ENCODE results near the gene OVCA2.
A peak's percentile ranks its signal among the peaks of the same experiment; 100 is the strongest.

The OVCA2 gene

DNA sequence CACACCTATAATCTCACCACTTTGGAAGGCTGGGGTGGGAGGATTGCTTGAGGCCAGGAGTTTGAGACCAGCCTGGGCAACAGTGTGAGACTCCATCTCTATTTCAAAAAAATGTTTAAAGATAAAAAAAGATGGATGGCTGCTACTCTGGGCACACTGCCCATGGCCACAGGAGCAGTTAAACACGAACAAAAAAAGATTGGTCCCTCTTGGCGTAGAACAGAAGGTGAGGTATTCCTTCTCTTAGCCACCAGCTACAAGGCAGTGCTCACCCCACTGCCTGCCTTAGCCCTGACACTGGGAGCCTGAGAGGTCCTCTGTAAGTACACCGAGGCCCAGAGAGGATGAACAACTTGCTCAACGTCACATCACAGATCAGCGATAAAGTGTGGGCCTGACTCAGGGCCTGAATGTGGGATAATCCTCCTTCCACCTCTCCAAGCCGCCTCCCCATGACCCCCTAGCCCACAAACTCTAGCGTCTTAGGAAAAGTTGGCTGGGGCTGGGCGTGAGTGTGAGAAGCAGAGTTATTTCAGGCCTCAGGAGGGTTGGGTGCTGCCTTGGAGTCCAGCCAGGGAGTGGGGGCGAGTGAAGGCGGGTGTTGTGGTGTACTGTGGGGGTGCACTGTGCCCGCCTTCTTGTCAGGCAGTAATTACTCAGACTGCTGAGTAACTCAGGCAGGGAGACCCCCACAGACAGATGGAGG is 14.1 kb upstream of the OVCA2 start:
- DNase-seq (ENCODE audit: insufficient read length) = no peak
- no peak for FAIRE-seq
- TF ChIP-seq POLR2AphosphoS5 (IDR thresholded peaks at IDR 0.05; ENCODE audit: low read depth, low read length) (no peak), TAF1 (IDR thresholded peaks at IDR 0.05; ENCODE audit: borderline replicate concordance, low read depth, low read length) (no peak), POLR2A (IDR thresholded peaks at IDR 0.05; ENCODE audit: low read depth, low read length) (no peak)

DNA sequence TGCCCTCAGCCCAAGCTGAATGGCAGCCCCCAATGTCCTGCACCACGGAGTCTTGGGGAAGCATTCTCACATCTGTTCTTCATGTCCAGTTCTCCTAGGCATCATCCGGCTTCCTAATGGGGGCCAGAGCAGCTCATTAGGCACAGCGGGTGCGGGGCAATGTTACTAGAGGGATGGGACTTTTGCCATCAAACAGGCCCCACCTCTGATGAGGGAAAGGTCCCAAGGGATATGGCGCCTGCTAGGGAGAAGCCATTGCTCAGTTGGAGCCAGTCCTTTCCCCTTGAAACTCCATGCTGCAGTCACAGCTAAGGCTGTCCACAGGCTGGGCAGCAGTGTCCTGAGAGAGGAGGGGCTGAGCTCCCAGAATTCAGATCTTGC is 13.6 kb upstream of the OVCA2 start:
- TF ChIP-seq POLR2A (IDR thresholded peaks at IDR 0.05; ENCODE audit: low read depth, low read length) = no peak
- no peak for TF ChIP-seq TAF1 (IDR thresholded peaks at IDR 0.05; ENCODE audit: borderline replicate concordance, low read depth, low read length)
- TF ChIP-seq POLR2AphosphoS5 (IDR thresholded peaks at IDR 0.05; ENCODE audit: low read depth, low read length) = no peak
- no peak for DNase-seq (ENCODE audit: insufficient read length)
- FAIRE-seq = no peak

DNA sequence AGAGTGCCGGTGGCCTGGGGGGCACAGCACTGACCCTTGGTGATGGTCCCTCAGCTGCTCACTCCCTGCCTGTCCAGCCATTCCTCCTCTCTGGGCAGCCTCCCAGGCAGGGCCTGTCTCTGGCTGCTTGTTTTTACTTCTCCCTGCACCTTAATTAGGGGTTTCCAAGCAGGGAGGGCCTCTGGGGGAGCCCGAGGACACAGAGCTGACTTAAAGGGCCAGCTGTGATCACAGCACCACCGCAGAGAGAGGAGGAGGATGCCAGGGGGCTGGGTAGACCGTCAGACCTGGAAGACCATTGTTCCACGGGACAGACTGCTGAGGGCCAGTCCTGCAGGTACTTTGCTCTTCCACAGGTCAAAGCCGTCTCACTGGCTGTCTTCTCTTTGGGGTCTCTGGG is 13.1 kb upstream of the OVCA2 start:
- TF ChIP-seq POLR2A (IDR thresholded peaks at IDR 0.05; ENCODE audit: low read depth, low read length) (no peak), TAF1 (IDR thresholded peaks at IDR 0.05; ENCODE audit: borderline replicate concordance, low read depth, low read length) (no peak), POLR2AphosphoS5 (IDR thresholded peaks at IDR 0.05; ENCODE audit: low read depth, low read length) (no peak)
- FAIRE-seq (no peak), DNase-seq (ENCODE audit: insufficient read length) (no peak)

DNA sequence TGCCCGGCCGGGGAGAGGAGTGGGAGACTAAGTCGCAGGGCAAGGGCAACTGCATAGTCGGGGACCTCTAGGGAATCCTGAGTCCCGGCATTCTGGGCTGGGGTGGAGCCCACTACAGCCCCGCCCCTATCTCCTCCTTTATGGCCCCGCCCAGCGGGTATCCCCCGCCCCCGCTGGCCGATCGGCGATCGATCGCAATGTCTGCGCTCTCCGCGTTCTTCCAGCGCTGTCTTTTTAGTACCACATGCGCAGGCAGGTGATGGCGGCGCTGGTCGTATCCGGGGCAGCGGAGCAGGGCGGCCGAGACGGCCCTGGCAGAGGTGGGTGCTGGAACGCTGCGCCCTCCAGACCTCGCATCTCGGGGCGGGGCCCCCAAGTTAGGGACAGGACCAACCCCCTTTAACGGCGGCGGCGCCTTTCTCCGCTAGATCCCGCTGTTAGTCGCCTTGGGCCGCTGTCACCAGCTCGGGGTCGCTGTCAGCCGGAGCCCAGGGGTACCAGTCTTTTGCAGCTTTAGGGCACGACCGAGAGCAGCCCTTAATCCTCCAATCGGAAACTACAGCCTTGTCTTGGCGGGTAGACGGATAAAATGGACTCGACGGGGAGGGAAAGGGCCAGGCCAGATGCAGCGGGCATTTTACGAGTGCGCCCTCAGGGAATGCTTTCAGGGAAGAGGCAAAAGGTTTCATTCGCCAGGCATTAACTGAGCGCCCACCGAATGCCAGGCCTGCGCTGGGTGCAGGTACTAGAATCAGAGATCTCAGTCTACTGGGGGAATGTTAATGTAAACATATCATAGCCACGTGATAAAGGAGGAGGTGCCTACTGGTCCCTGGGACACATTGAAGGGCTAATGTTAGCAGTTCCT is 11.7 kb upstream of the OVCA2 start, which contains the start of gene DPH1:
Gene DPH1, plus strand, starts transcription at position 243 of the 868 bp plus-strand sequence. Its CDS starts 17 bp downstream, at position 260.
- peak; percentile 96 for FAIRE-seq
- peak; percentile 91 for DNase-seq (ENCODE audit: insufficient read length)
- no peak; the same call in 1 of the 2 replicates for TF ChIP-seq POLR2AphosphoS5 (IDR thresholded peaks at IDR 0.05; ENCODE audit: low read depth, low read length)
- peak; percentile 78; the same call in 1 of the 2 replicates for TF ChIP-seq TAF1 (IDR thresholded peaks at IDR 0.05; ENCODE audit: borderline replicate concordance, low read depth, low read length)
- peak; percentile 66 for TF ChIP-seq POLR2A (IDR thresholded peaks at IDR 0.05; ENCODE audit: low read depth, low read length)

DNA sequence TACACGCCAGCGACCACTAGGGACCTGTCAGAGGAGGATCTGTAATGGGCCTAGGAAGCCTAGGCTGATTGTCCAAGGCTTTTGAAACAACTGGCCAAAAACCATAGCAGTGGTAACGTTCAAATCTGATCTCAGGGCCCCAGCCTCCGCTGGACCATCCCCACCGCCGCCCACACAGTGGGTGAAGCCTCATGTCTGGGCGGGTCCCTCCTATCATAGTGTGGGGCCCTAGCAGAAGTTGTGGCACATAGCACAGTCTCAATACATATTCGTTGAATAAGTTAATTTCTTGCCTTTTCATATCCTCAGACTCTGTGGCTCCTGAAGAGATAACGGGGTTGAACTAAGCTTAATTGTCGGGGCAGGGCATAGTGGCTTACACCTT is 11.1 kb upstream of the OVCA2 start:
- FAIRE-seq (no peak), DNase-seq (ENCODE audit: insufficient read length) (no peak)
- TF ChIP-seq POLR2A (IDR thresholded peaks at IDR 0.05; ENCODE audit: low read depth, low read length) = no peak
- no peak for TF ChIP-seq TAF1 (IDR thresholded peaks at IDR 0.05; ENCODE audit: borderline replicate concordance, low read depth, low read length)
- TF ChIP-seq POLR2AphosphoS5 (IDR thresholded peaks at IDR 0.05; ENCODE audit: low read depth, low read length) = no peak

DNA sequence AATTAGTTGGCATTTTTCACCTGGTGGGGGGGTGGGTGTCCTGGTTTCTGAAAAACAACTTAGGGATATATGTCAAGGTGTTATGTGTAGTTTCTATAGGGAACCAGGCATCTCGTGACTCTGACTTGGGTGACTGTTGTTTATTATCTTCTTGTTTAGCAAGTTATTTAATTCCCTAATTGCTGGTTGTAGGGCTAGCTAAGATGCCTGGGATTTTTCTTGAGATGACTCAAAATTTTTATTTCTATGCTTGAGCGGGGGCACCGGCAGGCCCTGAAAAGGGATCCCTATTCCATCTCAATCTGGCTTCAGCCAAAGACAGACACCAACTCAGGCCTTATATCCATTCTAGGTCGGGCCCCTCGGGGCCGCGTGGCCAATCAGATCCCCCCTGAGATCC is 8.7 kb upstream of the OVCA2 start:
- DNase-seq (ENCODE audit: insufficient read length) (no peak), FAIRE-seq (no peak)
- no peak for TF ChIP-seq POLR2AphosphoS5 (IDR thresholded peaks at IDR 0.05; ENCODE audit: low read depth, low read length)
- TF ChIP-seq TAF1 (IDR thresholded peaks at IDR 0.05; ENCODE audit: borderline replicate concordance, low read depth, low read length) = no peak
- TF ChIP-seq POLR2A (IDR thresholded peaks at IDR 0.05; ENCODE audit: low read depth, low read length) = no peak

DNA sequence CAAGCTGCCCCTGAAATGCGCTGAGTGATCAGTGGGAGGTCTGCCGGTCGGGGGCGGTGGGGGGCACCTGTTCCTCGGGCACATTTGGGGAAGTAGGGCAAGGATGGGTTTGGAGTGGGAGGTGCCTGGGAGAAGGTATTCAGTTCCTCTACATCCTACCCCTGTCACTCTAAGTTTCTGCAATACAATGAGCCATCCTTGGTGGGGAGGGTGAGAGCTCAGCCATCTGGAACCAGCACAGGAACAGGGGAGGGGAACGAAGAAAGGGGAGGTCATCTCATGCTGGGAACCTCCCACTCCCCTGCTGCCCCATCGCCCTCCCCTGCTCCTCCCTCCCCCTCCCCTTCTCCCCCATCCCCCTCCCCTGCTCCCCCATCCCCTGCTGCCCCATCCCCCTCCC is 7.7 kb upstream of the OVCA2 start:
- FAIRE-seq (no peak), DNase-seq (ENCODE audit: insufficient read length) (no peak)

DNA sequence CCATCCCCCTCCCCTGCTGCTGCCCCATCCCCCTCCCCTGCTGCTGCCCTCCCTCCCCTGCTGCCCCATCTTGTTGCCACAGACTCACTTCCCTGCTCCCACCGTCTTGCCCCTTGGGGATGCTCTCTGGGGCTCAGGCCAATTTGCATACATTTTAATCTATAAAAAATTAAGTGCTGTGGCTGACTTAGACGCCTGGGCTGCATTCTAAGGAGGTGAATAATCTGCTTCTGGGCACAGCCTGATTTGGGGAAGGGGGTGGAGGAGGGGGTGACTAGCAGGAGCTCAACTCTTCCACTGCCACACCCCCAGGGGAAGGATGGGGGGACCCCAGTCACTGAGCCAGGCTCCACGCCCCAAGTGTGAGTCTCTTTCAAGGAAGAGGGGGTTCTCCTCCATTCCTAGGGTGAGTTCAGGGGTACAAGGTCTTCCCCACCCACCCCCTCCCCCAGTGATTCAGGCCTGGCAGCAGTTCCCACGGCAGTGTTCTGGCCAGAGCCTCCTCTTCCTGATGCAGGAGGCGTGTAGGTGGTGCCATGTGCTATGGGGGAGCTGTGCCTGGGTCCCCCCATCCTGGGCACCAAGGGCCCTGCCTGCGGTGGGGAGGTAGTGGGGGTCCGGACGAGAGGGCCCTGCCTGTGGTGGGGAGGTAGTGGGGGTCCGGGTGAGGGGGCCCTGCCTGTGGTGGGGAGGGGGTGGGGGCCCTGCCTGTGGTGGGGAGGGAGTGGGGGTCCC is 6.8 kb upstream of the OVCA2 start:
- TF ChIP-seq POLR2AphosphoS5 (IDR thresholded peaks at IDR 0.05; ENCODE audit: low read depth, low read length) = no peak
- no peak for TF ChIP-seq POLR2A (IDR thresholded peaks at IDR 0.05; ENCODE audit: low read depth, low read length)
- no peak for TF ChIP-seq TAF1 (IDR thresholded peaks at IDR 0.05; ENCODE audit: borderline replicate concordance, low read depth, low read length)
- DNase-seq (ENCODE audit: insufficient read length) = no peak
- FAIRE-seq = no peak

More for the DNA sequence above, 7.7 kb upstream of the OVCA2 start:
- TF ChIP-seq TAF1 (IDR thresholded peaks at IDR 0.05; ENCODE audit: borderline replicate concordance, low read depth, low read length) = no peak
- no peak for TF ChIP-seq POLR2A (IDR thresholded peaks at IDR 0.05; ENCODE audit: low read depth, low read length)
- TF ChIP-seq POLR2AphosphoS5 (IDR thresholded peaks at IDR 0.05; ENCODE audit: low read depth, low read length) = no peak

DNA sequence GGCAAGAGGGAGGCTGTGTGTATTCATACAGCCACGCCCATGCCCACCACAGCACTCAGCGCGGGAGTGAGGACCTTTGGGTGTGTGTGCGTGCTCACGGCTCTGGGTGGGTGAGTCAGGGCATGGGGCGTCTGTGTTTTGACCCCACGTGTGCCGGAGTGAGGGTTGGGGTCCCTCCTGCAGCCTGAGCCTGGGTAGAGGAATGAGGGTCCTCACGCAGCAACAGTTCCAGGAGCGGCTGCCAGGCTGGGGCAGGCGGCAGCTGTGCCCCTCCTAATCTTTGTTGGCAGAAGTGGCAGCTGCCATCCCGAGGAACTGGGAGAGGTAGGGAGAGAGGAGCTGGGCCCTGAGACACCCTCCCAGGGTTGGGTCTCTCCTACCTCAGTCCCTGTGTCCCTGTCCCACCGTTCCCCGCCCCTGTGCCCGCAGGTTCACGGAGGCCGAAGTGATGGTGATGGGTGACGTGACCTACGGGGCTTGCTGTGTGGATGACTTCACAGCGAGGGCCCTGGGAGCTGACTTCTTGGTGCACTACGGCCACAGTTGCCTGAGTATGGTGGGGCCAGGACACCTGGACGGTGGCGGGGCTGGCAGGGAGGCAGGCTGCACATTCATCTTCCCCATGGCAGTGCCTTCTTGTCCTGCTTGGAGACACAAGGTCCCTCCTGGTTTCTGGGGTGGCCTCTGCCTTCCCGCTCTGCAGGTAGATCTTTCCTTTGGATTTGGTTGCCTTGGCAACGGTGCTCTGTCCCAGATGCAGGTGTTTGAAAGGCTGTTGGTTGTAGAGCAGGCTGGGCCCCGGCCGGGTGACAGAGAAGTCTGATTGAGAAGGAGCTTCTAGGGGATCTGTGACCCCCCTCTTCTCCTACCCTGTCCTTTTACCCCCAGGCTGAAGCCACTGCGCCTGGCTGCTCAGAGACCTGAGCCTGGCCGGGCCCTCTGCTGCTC is 6.0 kb upstream of the OVCA2 start:
- TF ChIP-seq TAF1 (IDR thresholded peaks at IDR 0.05; ENCODE audit: borderline replicate concordance, low read depth, low read length) (no peak), POLR2AphosphoS5 (IDR thresholded peaks at IDR 0.05; ENCODE audit: low read depth, low read length) (no peak), POLR2A (IDR thresholded peaks at IDR 0.05; ENCODE audit: low read depth, low read length) (no peak)
- no peak for FAIRE-seq
- no peak for DNase-seq (ENCODE audit: insufficient read length)

DNA sequence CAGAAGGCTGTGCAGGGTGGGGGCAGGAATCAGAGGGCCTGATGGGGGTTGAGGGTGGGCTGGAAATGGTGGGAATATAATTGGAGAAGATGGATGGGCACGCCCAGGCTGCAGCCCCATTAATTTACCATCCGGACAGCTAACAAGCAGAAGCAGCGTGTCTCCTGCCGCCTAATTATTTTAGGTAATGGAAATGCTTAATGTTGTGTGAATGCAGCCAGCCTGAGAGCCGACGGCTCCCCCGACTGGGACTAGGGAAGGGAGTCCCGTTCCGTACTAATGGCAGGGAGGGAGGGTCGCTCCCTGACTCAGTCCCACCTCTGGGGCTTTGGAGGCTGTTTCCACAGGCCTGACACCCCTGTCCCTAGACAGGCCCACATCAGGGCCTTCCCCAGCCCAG is 4.7 kb upstream of the OVCA2 start:
- FAIRE-seq (no peak), DNase-seq (ENCODE audit: insufficient read length) (no peak)
- TF ChIP-seq TAF1 (IDR thresholded peaks at IDR 0.05; ENCODE audit: borderline replicate concordance, low read depth, low read length) = no peak
- TF ChIP-seq POLR2A (IDR thresholded peaks at IDR 0.05; ENCODE audit: low read depth, low read length) = no peak
- TF ChIP-seq POLR2AphosphoS5 (IDR thresholded peaks at IDR 0.05; ENCODE audit: low read depth, low read length) = no peak

Measured in GM12892 (cell line).